DOHH2 (cell line): Measurements from ENCODE around the gene TIRAP.

Source experiments
- H3F3A ChIP-seq: fragments of 200-600 bp; sonication (generic), shearing (Covaris generic); 2 replicates; pipeline ENCODE4 v1.6.0; 2016; ENCODE audit warnings: antibody characterized with exemption, mild to moderate bottlenecking; ENCODE audit not compliant: control insufficient read depth, insufficient read depth
- H3K27ac ChIP-seq: fragments of 200-600 bp; sonication (generic); 2 replicates; pipeline ENCODE4 v1.5.1; 2014; ENCODE audit warnings: low read depth, mild to moderate bottlenecking, low read length, moderate library complexity
- H3K27me3 ChIP-seq: fragments of 200-600 bp; sonication (generic); 2 replicates; pipeline ENCODE4 v1.6.1; 2014; ENCODE audit warnings: mild to moderate bottlenecking, low read length, mixed read lengths; ENCODE audit not compliant: control insufficient read depth
- H3K36me3 ChIP-seq: fragments of 200-600 bp; sonication (generic); 2 replicates; pipeline ENCODE4 v1.6.1; 2014; ENCODE audit warnings: mild to moderate bottlenecking, low read length, moderate library complexity, mixed read lengths; ENCODE audit not compliant: control insufficient read depth
- H3K4me1 ChIP-seq: fragments of 200-600 bp; sonication (generic); 2 replicates; pipeline ENCODE4 v1.6.1; 2014; ENCODE audit warnings: mild to moderate bottlenecking, low read length, mixed read lengths; ENCODE audit not compliant: control insufficient read depth
- H3K4me2 ChIP-seq: fragments of 200-600 bp; sonication (generic); 2 replicates; pipeline ENCODE4 v1.6.0; 2014; ENCODE audit warnings: mild to moderate bottlenecking, low read length, moderate library complexity
- H3K4me3 ChIP-seq: fragments of 200-600 bp; sonication (generic); 2 replicates; pipeline ENCODE4 v1.5.1; 2014; ENCODE audit warnings: mild to moderate bottlenecking, low read length, mixed read lengths
- H3K79me2 ChIP-seq: fragments of 200-600 bp; sonication (generic); 2 replicates; pipeline ENCODE4 v1.6.1; 2014; ENCODE audit warnings: mild to moderate bottlenecking, low read length, mixed read lengths; ENCODE audit not compliant: control insufficient read depth
- H3K9me2 ChIP-seq: fragments of 200-600 bp; sonication (generic); replicated peaks from 2 replicates; pipeline ENCODE4 v1.6.1; 2014; ENCODE audit warnings: mild to moderate bottlenecking, low read length, mixed read lengths; ENCODE audit not compliant: control insufficient read depth
- H3K9me3 ChIP-seq: fragments of 200-600 bp; sonication (generic); 2 replicates; pipeline ENCODE4 v1.6.1; 2014; ENCODE audit warnings: antibody characterized with exemption, low read length, mixed read lengths; ENCODE audit not compliant: control insufficient read depth, insufficient read depth
- H4K20me1 ChIP-seq: fragments of 200-600 bp; sonication (generic); 2 replicates; pipeline ENCODE4 v1.6.0; 2014; ENCODE audit warnings: low read depth, mild to moderate bottlenecking, antibody characterized with exemption, low read length, moderate library complexity; ENCODE audit not compliant: control insufficient read depth, insufficient read depth
- CTCF ChIP-seq: fragments of 200-600 bp; sonication (generic); IDR thresholded peaks from one replicate; pipeline ENCODE4 v1.5.1; 2014; ENCODE audit warnings: antibody characterized with exemption, mild to moderate bottlenecking, low read depth, low read length; ENCODE audit not compliant: poor library complexity, severe bottlenecking
- EZH2phosphoT487 ChIP-seq: fragments of 200-600 bp; sonication (generic); IDR thresholded peaks from 2 replicates; pipeline ENCODE4 v1.6.1; 2017; ENCODE audit warnings: borderline replicate concordance, mild to moderate bottlenecking, antibody characterized with exemption, low read length, moderate library complexity, mixed read lengths

Gene TIRAP

GRCh38 chr11:126288237-126288636 is 5.3 kb downstream of the TIRAP start:
- H3K36me3 ChIP-seq, result peaks cover 17% of the 10 kb centered on the region
- no peak overlapping the region for H3K4me2 ChIP-seq
- peaks cover 21% of the 10 kb centered on the region for H3K4me1 ChIP-seq
- no peaks in the 10 kb centered on the region for H3K27me3 ChIP-seq
- TF ChIP-seq EZH2phosphoT487, result no peak
- TF ChIP-seq CTCF, result no peak
- H3F3A ChIP-seq, result no peaks in the 10 kb centered on the region
- no peak overlapping the region for H3K4me3 ChIP-seq
- no peaks in the 10 kb centered on the region for H3K9me3 ChIP-seq
- H3K79me2 ChIP-seq, result peaks cover 16% of the 10 kb centered on the region
- H3K9me2 ChIP-seq, result no peaks in the 10 kb centered on the region
- H4K20me1 ChIP-seq, result no peaks in the 10 kb centered on the region
- no peak overlapping the region for H3K27ac ChIP-seq

- H3K79me2 ChIP-seq, result peaks cover 3% of the 10 kb centered on the region; the same call in 1 of the 2 replicates
- H3K36me3 ChIP-seq, result peaks cover 26% of the 10 kb centered on the region
- H3K4me2 ChIP-seq, result no peak overlapping the region
- H3K4me1 ChIP-seq, result no peaks in the 10 kb centered on the region
- H3K9me3 ChIP-seq, result no peaks in the 10 kb centered on the region
- H3K27me3 ChIP-seq, result no peaks in the 10 kb centered on the region
- no peak overlapping the region for H3K4me3 ChIP-seq
- no peaks in the 10 kb centered on the region for H3K9me2 ChIP-seq
- H3F3A ChIP-seq, result no peaks in the 10 kb centered on the region
- no peaks in the 10 kb centered on the region for H4K20me1 ChIP-seq
- no peak overlapping the region for H3K27ac ChIP-seq
- TF ChIP-seq EZH2phosphoT487 (no peak), CTCF (no peak)
Observed at GRCh38 chr11:126290887-126291286, 8.0 kb downstream of the TIRAP start.

- peaks cover 3% of the 10 kb centered on the region; the same call in 1 of the 2 replicates for H3K79me2 ChIP-seq
- H3K4me3 ChIP-seq, result no peak overlapping the region
- 0 out of 2 replicates have a peak, but pooled peaks cover 2% of the 10 kb centered on the region for H3F3A ChIP-seq
- no peaks in the 10 kb centered on the region for H3K9me3 ChIP-seq
- peaks cover 26% of the 10 kb centered on the region for H3K36me3 ChIP-seq
- no peaks in the 10 kb centered on the region for H3K4me1 ChIP-seq
- H3K4me2 ChIP-seq, result no peak overlapping the region
- H4K20me1 ChIP-seq, result no peaks in the 10 kb centered on the region
- no peaks in the 10 kb centered on the region for H3K9me2 ChIP-seq
- no peak for TF ChIP-seq EZH2phosphoT487
- TF ChIP-seq CTCF, result no peak
- H3K27me3 ChIP-seq, result no peaks in the 10 kb centered on the region
- no peak overlapping the region for H3K27ac ChIP-seq
Observed at GRCh38 chr11:126293726-126294125, 10.8 kb downstream of the TIRAP start.

- H3K4me3 ChIP-seq, result no peak overlapping the region
- H3K79me2 ChIP-seq, result peaks cover 14% of the 10 kb centered on the region
- no peaks in the 10 kb centered on the region for H3K27me3 ChIP-seq
- H3K36me3 ChIP-seq, result peaks cover 21% of the 10 kb centered on the region
- H3K27ac ChIP-seq, result no peak overlapping the region
- H3K4me1 ChIP-seq, result no peaks in the 10 kb centered on the region
- H3K9me2 ChIP-seq, result no peaks in the 10 kb centered on the region
- TF ChIP-seq CTCF, result no peak
- TF ChIP-seq EZH2phosphoT487, result no peak
- 0 out of 2 replicates have a peak, but pooled peaks cover 2% of the 10 kb centered on the region for H3F3A ChIP-seq
- no peaks in the 10 kb centered on the region for H4K20me1 ChIP-seq
- no peaks in the 10 kb centered on the region for H3K9me3 ChIP-seq
- no peak overlapping the region for H3K4me2 ChIP-seq
Observed at GRCh38 chr11:126297004-126297403, 14.1 kb downstream of the TIRAP start.
